Vein endothelial cell (primary cell): ENCODE data around the gene TTC21A. TPM values are rescaled to one million over a fixed set of nuclear protein-coding genes. Genes with fewer than 3 reads are reported as not detected.

ENCODE experiments used
- small RNA-seq: library from RNA; depleted of rRNA; stranded (forward); fragments of <200 nt; gene quantifications from one replicate; pipeline ENCODE3, GENCODE V24; 2012
- total RNA-seq: library from RNA; depleted of rRNA; stranded (reverse); fragments of >200 nt; gene quantifications from 2 replicates; pipeline ENCODE4 v1.2.3, GENCODE V29; 2012

Gene TTC21A
- total RNA-seq, result 3.6 and 5.6 TPM in 2 replicates

DNA sequence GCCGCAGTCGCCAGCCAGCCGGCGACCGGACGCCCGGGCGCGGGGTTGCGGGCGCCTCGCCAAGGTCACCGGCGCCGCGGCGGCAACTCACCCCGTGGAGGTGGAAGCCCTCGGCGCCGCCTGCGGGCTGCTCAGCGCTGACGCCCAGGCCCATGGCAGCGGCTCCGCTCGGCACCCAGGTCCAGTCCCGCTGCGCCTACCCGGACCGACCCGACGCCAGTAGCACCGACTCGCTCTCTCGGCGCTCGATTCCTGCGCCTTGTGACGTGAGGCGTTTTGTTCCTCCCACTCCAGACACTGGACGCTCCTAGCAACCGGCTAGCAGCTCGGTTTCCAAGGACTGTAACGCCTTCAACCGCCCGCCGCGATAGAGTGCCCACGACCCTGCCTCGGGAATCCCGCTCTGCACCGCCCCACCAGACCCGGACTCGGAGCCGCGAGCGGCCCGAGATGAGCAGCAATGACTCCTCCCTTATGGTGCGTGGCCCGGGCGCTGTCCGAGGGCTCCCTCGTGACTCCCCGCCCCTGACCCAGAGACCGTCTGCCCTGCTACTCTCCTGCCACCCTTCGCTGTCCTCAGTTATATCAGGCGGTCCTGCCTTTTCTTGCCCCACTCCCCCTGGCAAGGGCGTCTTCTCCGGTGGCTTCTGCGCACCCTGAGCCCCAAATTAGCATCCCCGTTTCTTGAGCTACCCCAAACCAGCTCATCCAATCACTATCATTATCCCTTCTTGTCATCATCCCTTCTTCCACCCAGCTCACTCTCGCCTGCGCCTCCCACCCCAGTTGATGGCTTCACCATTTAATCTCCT is at the start of gene TTC21A, which contains the start of gene GORASP1:
Gene TTC21A (plus strand): TSS at position 293 of the 812 bp plus-strand sequence. CDS start 158 bp downstream, at position 451.
Gene GORASP1 (minus strand): TSS at position 240 of the 812 bp plus-strand sequence. CDS start 86 bp downstream, at position 154.

Small RNAs within 50 kb of the gene (small RNA-seq; reads per million reads assigned to genes)
- not detected for gene RF00017

Other genes with a start within 250 kb of the TTC21A start
- under 0.01 and 0.10 TPM in 2 replicates for gene SCN11A, start 55.7 kb upstream of the TTC21A start, total RNA-seq
- 25.5 and 31.8 TPM in 2 replicates for gene WDR48, start 55.7 kb upstream of the TTC21A start, total RNA-seq
- gene GORASP1, start 53 bp upstream of the TTC21A start, total RNA-seq, result 65.7 and 66.9 TPM in 2 replicates
- gene CSRNP1, start 45.9 kb downstream of the TTC21A start, total RNA-seq, result 18.8 and 21.6 TPM in 2 replicates
- not detected in 2 replicates for gene XIRP1, start 84.9 kb downstream of the TTC21A start, total RNA-seq
- not detected in 2 replicates for gene CX3CR1, start 172.4 kb downstream of the TTC21A start, total RNA-seq
- not detected in 2 replicates for gene CCR8, start 222.0 kb downstream of the TTC21A start, total RNA-seq